Measurements from ENCODE around the gene SNX5. TPM values are rescaled to one million over a fixed set of nuclear protein-coding genes. Genes with fewer than 3 reads are reported as not detected.

Gene SNX5
- total and polyA plus RNA-seq, 2 of the 13 experiments (the other 11 are each of a cell fraction or from before 2014, with no cell fraction given) = 664 to 1,040 TPM

- no peak for TF ChIP-seq REPIN1 (CRISPR knock-in tag; IDR thresholded peaks at IDR 0.05; ENCODE audit: borderline replicate concordance, low read depth)
- TF ChIP-seq ZBTB44 (CRISPR knock-in tag; IDR thresholded peaks at IDR 0.05) = no peak
- TF ChIP-seq MAX (IDR thresholded peaks at IDR 0.05) = no peak
- no peak for TF ChIP-seq SETDB1 (CRISPR knock-in tag; IDR thresholded peaks at IDR 0.05; ENCODE audit: borderline replicate concordance)
- no peak for TF ChIP-seq TAF15 (IDR thresholded peaks at IDR 0.05; ENCODE audit: low read depth, low read length, poor library complexity, severe bottlenecking)
- TF ChIP-seq ZNF609 (CRISPR knock-in tag; IDR thresholded peaks at IDR 0.05; ENCODE audit: borderline replicate concordance) = no peak
- TF ChIP-seq SNAPC2 (CRISPR knock-in tag; IDR thresholded peaks at IDR 0.05) = no peak
- no peak for TF ChIP-seq SAFB2 (CRISPR knock-in tag; IDR thresholded peaks at IDR 0.05; ENCODE audit: borderline replicate concordance, low read depth)
- no peak for TF ChIP-seq MATR3 (CRISPR knock-in tag; IDR thresholded peaks at IDR 0.05)
- TF ChIP-seq NFE2 (CRISPR knock-in tag; IDR thresholded peaks at IDR 0.05) = no peak
- no peak for TF ChIP-seq ZNF567 (CRISPR knock-in tag; IDR thresholded peaks at IDR 0.05; ENCODE audit: borderline replicate concordance)
- TF ChIP-seq NR2F6 (IDR thresholded peaks at IDR 0.05) = no peak
- TF ChIP-seq NR2F6 (CRISPR knock-in tag; IDR thresholded peaks at IDR 0.05) = peak; percentile 51
- TF ChIP-seq MLX (CRISPR knock-in tag; IDR thresholded peaks at IDR 0.05) = peak; percentile 16; the same call in 1 of the 2 replicates
- TF ChIP-seq CENPBD1 (CRISPR knock-in tag; IDR thresholded peaks at IDR 0.05; ENCODE audit: borderline replicate concordance, low read depth) = no peak
- no peak for TF ChIP-seq KAT8 (CRISPR knock-in tag; IDR thresholded peaks at IDR 0.05)
- no peak for TF ChIP-seq ZNF597 (CRISPR knock-in tag; IDR thresholded peaks at IDR 0.05)
- TF ChIP-seq ZMAT3 (CRISPR knock-in tag; conservative IDR thresholded peaks at IDR 0.05) = no peak
- TF ChIP-seq ZKSCAN8 (CRISPR knock-in tag; IDR thresholded peaks at IDR 0.05; ENCODE audit: borderline replicate concordance) = no peak
- TF ChIP-seq PHB2 (IDR thresholded peaks at IDR 0.05; ENCODE audit: partially characterized antibody) = no peak
- peak; percentile 94 for TF ChIP-seq FOXA1 (IDR thresholded peaks at IDR 0.05)
- TF ChIP-seq FOXA1 (CRISPR knock-in tag; IDR thresholded peaks at IDR 0.05) = peak; percentile 97
Observed at GRCh38 chr20:17917832-17918618, 50.6 kb downstream of the SNX5 start (continued).
